Kidney epithelial cell (primary cell): ENCODE data around the gene ALOX5AP. TPM values are rescaled to one million over a fixed set of nuclear protein-coding genes. Genes with fewer than 3 reads are reported as not detected.

Source experiments
- DNase-seq: peaks from one replicate; pipeline ENCODE4 v3.0.0-alpha.2; 2010; ENCODE audit warnings: low read depth
- H3K27me3 ChIP-seq: 2 replicates; pipeline ENCODE4 v1.6.0; 2011; ENCODE audit warnings: low read length; ENCODE audit not compliant: control insufficient read depth, insufficient read depth
- H3K36me3 ChIP-seq: 2 replicates; pipeline ENCODE4 v1.5.1; 2011; ENCODE audit warnings: low read length; ENCODE audit not compliant: control insufficient read depth, insufficient read depth
- H3K4me3 ChIP-seq: 2 replicates; pipeline ENCODE4 v1.5.1; 2011; ENCODE audit warnings: low read depth, mild to moderate bottlenecking, control low read depth, low read length
- CTCF ChIP-seq: IDR thresholded peaks from 2 replicates; pipeline ENCODE4 v1.5.1; 2011; ENCODE audit warnings: mild to moderate bottlenecking, moderate library complexity, low read length, control low read depth, inconsistent platforms; ENCODE audit not compliant: insufficient read depth, poor library complexity, severe bottlenecking
- total RNA-seq: library from RNA; depleted of rRNA; stranded (reverse); fragments of >200 nt; gene quantifications from 2 replicates; pipeline ENCODE4 v1.2.3, GENCODE V29; 2015

The ALOX5AP gene
- total RNA-seq, 1 donor from 2014 or later, result 96.0 TPM

DNA sequence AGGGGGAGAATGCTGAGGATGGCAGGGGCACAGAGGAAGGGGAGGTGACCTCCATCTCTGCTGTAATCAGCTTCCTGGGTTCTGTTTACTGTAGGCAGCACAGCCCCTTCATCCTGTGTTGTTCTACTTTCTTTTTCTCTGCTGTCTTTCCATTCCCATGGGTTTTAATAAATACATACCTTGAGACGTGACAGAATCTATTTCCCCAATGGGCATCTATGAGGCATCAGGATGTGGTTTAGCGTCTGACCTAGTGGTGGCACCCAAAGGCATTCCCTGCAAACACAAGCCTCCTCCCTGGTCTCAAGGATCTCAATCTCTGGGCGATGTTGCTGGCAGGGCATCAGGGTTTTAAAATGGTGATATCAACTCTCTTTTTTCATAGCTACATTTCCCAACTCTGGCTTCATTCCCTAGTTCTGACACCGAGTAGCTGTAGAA lies 60.8 kb downstream of the ALOX5AP start:
- Histone ChIP-seq H3K27me3 (no peaks in the 10 kb centered on the region), H3K36me3 (no peaks in the 10 kb centered on the region), H3K4me3 (no peak overlapping the region)
- TF ChIP-seq CTCF, result no peak
- DNase-seq, result peak; percentile 31

GRCh38 chr13:30796631-30797601 lies 61.6 kb downstream of the ALOX5AP start:
- no peak for DNase-seq
- Histone ChIP-seq H3K36me3 (no peaks in the 10 kb centered on the region), H3K27me3 (no peaks in the 10 kb centered on the region), H3K4me3 (no peak overlapping the region)
- no peak for TF ChIP-seq CTCF

GRCh38 chr13:30797847-30798535 lies 62.6 kb downstream of the ALOX5AP start:
- Histone ChIP-seq H3K27me3 (no peaks in the 10 kb centered on the region), H3K36me3 (no peaks in the 10 kb centered on the region), H3K4me3 (no peak overlapping the region)
- no peak for DNase-seq
- no peak for TF ChIP-seq CTCF

GRCh38 chr13:30798776-30799355 lies 63.5 kb downstream of the ALOX5AP start:
- no peaks in the 10 kb centered on the region for H3K36me3 ChIP-seq
- no peak for DNase-seq
- no peak for TF ChIP-seq CTCF
- H3K4me3 ChIP-seq, result no peak overlapping the region
- H3K27me3 ChIP-seq, result no peaks in the 10 kb centered on the region

DNA sequence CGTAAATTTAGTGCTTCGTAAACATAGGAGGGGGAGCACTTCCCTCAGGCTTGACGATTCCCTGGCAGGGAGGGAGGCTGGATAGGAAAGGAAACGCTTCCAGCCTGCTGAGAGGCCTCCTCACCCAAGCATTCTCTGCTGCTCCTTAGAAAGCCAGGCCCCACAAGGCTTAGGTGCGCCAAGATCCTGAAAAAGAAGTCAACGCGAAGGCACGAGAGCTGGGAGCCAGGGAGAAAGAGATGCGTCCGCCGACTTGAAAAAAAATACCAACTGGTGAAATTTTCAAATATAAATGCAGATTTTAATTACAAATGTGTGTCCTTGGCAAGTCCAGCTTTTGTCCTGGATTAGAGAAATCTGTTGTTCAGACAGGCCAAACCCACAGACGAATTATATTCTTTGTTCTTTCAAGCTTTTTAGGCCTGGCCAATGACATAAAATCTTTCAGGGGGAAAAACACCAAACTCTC lies 64.0 kb downstream of the ALOX5AP start:
- no peak for TF ChIP-seq CTCF
- no peaks in the 10 kb centered on the region for H3K36me3 ChIP-seq

More for the DNA sequence above, 64.0 kb downstream of the ALOX5AP start:
- no peaks in the 10 kb centered on the region for H3K27me3 ChIP-seq
- H3K4me3 ChIP-seq, result no peak overlapping the region
- DNase-seq, result no peak
